HG02870 (cell line): ENCODE data around the gene ZNF45.
"Not testable (repeated sequence)": the region's sequence is repeated elsewhere in the genome, so short reads cannot be mapped to it uniquely, and the experiment has no call there.

ENCODE experiments used
- ATAC-seq: cut with Tn5 transposase; IDR thresholded peaks from one replicate; pipeline ENCODE4 v1.9.1; 2021; ENCODE audit warnings: mild to moderate bottlenecking, moderate library complexity; ENCODE audit not compliant: unreplicated experiment

Gene ZNF45

GRCh38 chr19:43934985-43935708 lies at the start of gene ZNF45:
TSS of gene ZNF45 (minus strand) at chr19:43935282. CDS start at chr19:43922185, 13,097 bp downstream.
- peak; percentile 96 for ATAC-seq

DNA sequence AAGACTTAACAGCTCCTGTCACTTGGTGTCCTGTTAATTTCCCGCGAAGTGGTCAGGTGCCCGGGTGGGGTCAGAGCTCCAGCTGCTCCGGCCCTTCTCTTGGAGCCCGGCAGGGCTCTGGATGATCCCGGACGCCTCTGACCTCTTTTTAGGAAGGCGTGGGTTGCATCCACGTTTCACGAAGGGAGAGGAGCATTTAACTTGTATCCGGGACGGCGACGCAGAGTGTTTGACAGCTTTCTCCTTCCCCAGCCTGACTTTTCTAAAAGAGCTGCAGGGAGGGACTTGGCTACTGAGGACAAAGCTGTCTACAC lies 49.6 kb upstream of the ZNF45 start:
- no peak for ATAC-seq

- peak; percentile 75 for ATAC-seq
Measured at GRCh38 chr19:43983912-43984686, 49.0 kb upstream of the ZNF45 start, which contains the start of gene ZNF155. TSS of gene ZNF155 (plus strand) at chr19:43984188. CDS start at chr19:43988544, 4,356 bp downstream.

DNA sequence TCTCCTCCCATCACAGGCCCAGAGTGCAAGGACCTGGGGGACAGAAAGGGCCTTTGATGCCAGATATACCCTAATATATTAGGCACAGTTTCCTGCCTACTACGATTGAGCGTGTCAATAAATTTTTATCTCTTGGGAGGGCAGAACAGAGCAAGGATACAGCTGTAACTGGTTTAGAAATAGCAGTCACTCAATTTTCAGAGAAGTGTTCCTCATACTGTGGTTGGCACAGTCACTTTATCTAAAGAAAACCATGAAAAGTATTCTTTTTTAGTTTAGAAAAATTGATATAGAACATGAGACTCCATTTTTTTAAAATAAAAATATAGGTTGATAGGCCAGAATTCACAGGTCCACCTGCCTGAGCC lies 48.4 kb upstream of the ZNF45 start:
- peak; percentile 4 for ATAC-seq

- ATAC-seq = no peak
Measured at GRCh38 chr19:43976732-43977131, 41.6 kb upstream of the ZNF45 start.

DNA sequence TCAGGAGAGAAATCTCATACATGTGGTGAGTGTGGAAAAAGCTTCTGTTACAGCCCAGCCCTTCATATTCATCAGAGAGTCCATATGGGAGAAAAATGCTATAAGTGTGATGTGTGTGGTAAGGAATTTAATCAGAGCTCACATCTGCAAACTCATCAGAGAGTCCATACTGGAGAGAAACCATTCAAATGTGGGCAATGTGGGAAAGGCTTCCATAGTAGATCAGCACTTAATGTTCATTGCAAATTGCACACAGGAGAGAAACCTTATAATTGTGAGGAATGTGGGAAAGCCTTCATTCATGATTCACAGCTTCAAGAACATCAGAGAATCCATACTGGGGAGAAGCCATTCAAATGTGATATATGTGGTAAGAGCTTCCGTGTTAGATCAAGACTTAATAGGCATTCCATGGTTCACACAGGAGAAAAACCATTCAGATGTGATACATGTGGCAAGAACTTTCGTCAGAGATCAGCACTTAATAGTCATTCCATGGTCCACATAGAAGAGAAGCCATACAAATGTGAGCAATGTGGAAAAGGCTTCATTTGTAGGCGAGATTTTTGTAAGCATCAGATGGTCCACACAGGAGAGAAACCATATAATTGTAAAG lies 31.1 kb upstream of the ZNF45 start:
- ATAC-seq = no peak

- ATAC-seq = no peak
Measured at GRCh38 chr19:43960411-43960810, 25.3 kb upstream of the ZNF45 start.

GRCh38 chr19:43957891-43958290 lies 22.8 kb upstream of the ZNF45 start:
- ATAC-seq = no peak

- no peak for ATAC-seq
Measured at GRCh38 chr19:43956827-43957226, 21.7 kb upstream of the ZNF45 start.

GRCh38 chr19:43950834-43951645 lies 16.0 kb upstream of the ZNF45 start, which contains the start of gene ZNF221:
TSS of gene ZNF221 (plus strand) at chr19:43951228. CDS start at chr19:43962727, 11,499 bp downstream.
- peak; percentile 86 for ATAC-seq

- ATAC-seq = not testable (repeated sequence)
Measured at GRCh38 chr19:43949803-43950202, 14.7 kb upstream of the ZNF45 start.

GRCh38 chr19:43947412-43947811 lies 12.3 kb upstream of the ZNF45 start:
- not testable (repeated sequence) for ATAC-seq

DNA sequence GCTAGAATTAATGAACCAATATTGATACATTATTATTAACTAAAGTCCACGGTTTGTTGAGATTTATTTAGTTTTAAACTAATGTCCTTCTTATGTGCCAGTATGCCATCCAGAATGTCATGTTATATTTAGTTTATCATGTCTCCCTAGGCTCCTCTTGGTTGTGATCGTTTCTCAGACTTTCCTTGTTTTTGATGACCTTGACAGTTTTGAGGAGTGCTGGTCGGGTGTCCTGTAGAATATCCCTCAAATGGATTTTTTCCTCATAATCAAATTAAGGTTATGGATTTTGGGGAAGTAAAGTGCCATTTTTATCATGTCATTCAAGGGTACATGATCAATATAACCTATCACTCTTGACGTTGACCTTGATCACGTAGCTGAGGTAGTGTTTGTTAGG lies 6.1 kb upstream of the ZNF45 start:
- no peak for ATAC-seq

- no peak for ATAC-seq
Measured at GRCh38 chr19:43940719-43941118, 5.6 kb upstream of the ZNF45 start.

GRCh38 chr19:43939557-43940260 lies 4.6 kb upstream of the ZNF45 start:
- no peak for ATAC-seq

GRCh38 chr19:43936188-43936587 lies 1.1 kb upstream of the ZNF45 start:
- ATAC-seq = no peak

DNA sequence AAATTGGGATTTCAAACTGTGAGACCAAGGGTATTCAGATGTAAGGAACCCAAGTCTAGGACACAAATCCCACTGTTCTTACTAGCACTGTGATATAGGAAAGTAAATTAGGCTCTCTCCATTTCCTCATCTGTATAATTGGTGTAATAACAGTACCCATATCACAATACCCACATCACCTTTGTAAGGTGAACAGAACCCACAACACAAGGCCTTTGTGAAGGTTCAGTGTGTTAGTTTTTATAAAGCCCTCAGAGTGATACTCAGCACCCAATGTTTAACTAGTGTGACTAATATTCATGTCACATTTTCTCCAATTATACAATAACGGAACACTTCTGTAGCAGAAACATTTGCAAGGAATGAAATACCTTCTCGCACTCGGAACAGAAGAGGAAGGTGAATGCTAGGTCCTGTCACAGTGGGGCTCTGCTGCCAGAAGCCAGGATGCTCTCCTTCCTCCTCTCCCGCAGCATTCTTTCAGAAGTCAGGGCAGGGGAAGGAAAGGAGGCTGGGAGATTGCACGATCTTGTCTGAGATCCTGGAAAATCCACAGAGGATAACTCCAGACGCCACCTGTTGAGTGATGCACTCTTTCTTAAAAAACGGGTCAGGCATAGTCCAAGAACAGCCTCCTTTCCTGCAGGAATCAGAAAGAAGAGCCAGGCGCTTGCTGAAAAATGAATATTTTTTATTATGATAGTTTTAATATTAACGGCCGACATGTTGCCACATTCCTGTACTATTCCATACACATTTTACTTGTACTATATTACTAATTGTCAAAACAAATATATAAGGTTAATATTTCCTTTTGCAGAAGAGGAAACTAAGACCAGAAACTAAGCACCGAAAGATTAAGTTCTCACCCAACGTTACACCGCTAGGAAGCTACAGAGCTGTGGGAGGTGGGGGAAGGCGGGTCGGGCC lies 762 bp downstream of the ZNF45 start:
- ATAC-seq = no peak

- no peak for ATAC-seq
Measured at GRCh38 chr19:43928820-43929219, 6.3 kb downstream of the ZNF45 start.

GRCh38 chr19:43923875-43924274 lies 11.2 kb downstream of the ZNF45 start:
- ATAC-seq = no peak
